Measurements from ENCODE around the gene CD302.

Gene CD302

DNA sequence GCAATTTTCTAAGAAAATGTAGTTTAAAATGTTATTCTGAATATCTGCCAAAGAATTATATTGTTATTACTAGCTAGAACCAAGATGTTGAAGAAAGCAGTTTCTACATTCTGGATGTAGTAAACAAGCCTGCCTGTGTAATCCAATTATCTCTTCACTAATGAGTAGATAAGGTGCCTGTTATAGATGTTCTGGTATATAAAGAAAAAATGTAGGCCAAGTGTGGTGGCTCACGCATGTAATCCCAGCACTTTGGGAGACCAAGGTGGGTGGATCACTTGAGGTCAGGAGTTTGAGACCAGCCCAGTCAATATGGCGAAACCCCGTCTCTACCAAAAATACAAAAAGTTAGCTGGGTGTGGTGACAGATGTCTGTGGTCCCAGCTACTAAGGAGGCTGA, 28.9 kb downstream of the CD302 start:
- peaks cover 60% of the 10 kb centered on the region for H3K36me3 Mint-ChIP-seq (ENCODE audit: low read depth)
- no peaks in the 10 kb centered on the region for H3K4me1 Mint-ChIP-seq
- H3K4me3 Mint-ChIP-seq = no peak overlapping the region
- H3K27ac Mint-ChIP-seq = no peak overlapping the region
- no peaks in the 10 kb centered on the region for H3K27me3 Mint-ChIP-seq (ENCODE audit: low read depth)
- TF ChIP-seq, protein P1, sequence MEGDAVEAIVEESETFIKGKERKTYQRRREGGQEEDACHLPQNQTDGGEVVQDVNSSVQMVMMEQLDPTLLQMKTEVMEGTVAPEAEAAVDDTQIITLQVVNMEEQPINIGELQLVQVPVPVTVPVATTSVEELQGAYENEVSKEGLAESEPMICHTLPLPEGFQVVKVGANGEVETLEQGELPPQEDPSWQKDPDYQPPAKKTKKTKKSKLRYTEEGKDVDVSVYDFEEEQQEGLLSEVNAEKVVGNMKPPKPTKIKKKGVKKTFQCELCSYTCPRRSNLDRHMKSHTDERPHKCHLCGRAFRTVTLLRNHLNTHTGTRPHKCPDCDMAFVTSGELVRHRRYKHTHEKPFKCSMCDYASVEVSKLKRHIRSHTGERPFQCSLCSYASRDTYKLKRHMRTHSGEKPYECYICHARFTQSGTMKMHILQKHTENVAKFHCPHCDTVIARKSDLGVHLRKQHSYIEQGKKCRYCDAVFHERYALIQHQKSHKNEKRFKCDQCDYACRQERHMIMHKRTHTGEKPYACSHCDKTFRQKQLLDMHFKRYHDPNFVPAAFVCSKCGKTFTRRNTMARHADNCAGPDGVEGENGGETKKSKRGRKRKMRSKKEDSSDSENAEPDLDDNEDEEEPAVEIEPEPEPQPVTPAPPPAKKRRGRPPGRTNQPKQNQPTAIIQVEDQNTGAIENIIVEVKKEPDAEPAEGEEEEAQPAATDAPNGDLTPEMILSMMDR (IDR thresholded peaks at IDR 0.05; ENCODE audit: unreplicated experiment in 3 of 3) = no peak
- H3K9me3 Mint-ChIP-seq = no peaks in the 10 kb centered on the region

DNA sequence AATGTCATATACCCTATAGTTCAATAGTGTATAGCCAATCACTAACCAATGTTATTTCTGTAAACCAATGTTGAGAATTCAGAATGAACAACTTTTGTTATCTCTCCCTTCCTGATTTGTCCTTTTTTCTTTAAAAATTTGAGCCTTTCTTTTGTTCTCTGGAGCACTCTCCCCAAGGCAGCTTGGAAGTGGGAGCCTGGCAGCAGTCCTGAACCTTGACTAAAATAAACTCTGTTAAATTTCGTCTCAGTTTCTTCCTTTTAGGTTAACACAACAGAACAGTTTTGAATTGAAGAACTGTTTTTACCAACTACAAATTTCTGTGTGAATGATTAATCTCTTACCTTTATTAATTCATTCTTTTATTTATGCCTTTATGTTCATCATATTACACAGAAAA, 35.9 kb downstream of the CD302 start:
- Mint-ChIP-seq H3K36me3 (ENCODE audit: low read depth) (peaks cover 76% of the 10 kb centered on the region), H3K27me3 (ENCODE audit: low read depth) (no peaks in the 10 kb centered on the region), H3K27ac (no peak overlapping the region), H3K4me1 (no peaks in the 10 kb centered on the region), H3K4me3 (no peak overlapping the region), H3K9me3 (no peaks in the 10 kb centered on the region)
- TF ChIP-seq, protein P1 (IDR thresholded peaks at IDR 0.05; ENCODE audit: unreplicated experiment in 3 of 3) = no peak

DNA sequence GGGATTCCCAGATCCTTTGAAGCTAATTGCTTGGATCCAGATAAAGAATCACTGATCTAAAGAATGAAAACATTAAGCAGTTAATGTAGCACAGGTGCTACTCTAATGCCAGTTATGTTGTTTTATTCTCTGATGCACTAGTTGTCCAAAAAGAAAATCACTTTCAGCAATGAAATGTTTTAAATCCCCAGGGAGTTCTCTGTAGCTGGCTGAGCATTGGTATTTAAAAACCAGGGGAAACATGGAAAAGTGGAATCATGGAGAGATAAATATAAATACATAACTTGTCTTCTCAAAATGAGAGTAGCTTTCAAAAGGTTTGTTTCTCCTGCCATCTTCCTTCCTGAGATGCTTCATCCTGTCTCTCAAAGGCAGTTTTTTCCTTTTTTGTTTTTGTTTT, 37.7 kb downstream of the CD302 start:
- no peak overlapping the region for H3K4me3 Mint-ChIP-seq
- no peak overlapping the region for H3K27ac Mint-ChIP-seq
- peaks cover 64% of the 10 kb centered on the region for H3K36me3 Mint-ChIP-seq (ENCODE audit: low read depth)
- no peaks in the 10 kb centered on the region for H3K27me3 Mint-ChIP-seq (ENCODE audit: low read depth)
- H3K9me3 Mint-ChIP-seq = no peaks in the 10 kb centered on the region
- H3K4me1 Mint-ChIP-seq = no peaks in the 10 kb centered on the region
- TF ChIP-seq, protein P1 (IDR thresholded peaks at IDR 0.05; ENCODE audit: unreplicated experiment in 3 of 3) = no peak

DNA sequence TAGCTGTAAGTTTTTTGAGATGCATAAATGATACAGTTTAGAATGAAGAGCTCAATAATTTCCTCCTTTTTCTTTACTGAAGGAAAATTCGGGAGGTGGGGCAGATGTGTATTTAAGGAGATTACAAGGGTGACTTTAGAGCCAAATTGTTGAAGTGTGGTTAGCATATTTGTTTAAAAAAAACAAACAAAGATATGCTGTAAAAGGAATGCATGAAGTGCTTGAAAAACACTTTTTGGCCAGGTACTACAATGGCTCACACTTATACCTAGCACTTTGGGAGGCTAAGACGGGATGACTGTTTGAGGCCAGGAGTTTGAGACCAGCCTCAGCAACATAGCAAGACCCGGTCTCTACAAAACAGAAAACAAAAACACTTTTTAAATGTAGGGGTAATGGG, 38.4 kb downstream of the CD302 start:
- no peaks in the 10 kb centered on the region for H3K9me3 Mint-ChIP-seq
- no peaks in the 10 kb centered on the region for H3K4me1 Mint-ChIP-seq
- no peaks in the 10 kb centered on the region for H3K27me3 Mint-ChIP-seq (ENCODE audit: low read depth)
- H3K36me3 Mint-ChIP-seq (ENCODE audit: low read depth) = peaks cover 60% of the 10 kb centered on the region
- H3K4me3 Mint-ChIP-seq = no peak overlapping the region
- TF ChIP-seq, protein P1 (IDR thresholded peaks at IDR 0.05; ENCODE audit: unreplicated experiment in 3 of 3) = no peak
- no peak overlapping the region for H3K27ac Mint-ChIP-seq

DNA sequence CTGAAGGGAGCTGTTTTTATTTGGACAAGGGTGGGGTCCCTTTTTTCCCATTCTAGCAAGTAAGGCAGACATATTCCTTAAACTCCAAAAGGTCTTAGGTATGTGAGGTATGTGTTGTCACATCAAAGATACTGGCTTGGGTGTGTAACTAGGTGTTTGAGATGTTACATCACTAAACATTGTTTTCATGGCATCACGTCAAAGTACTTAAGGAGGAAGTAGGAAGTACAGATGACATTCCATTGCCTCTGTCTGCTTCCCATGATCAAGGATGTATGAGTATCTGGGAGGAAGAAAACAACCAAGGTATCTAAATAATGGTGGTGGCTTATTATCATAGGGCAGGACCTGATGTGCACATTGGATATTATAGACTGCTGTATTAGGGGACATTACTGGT, 39.3 kb downstream of the CD302 start:
- Mint-ChIP-seq H3K36me3 (ENCODE audit: low read depth) (peaks cover 56% of the 10 kb centered on the region), H3K4me3 (no peak overlapping the region), H3K27ac (no peak overlapping the region), H3K27me3 (ENCODE audit: low read depth) (no peaks in the 10 kb centered on the region), H3K4me1 (no peaks in the 10 kb centered on the region), H3K9me3 (no peaks in the 10 kb centered on the region)
- TF ChIP-seq, protein P1 (IDR thresholded peaks at IDR 0.05; ENCODE audit: unreplicated experiment in 3 of 3) = no peak

DNA sequence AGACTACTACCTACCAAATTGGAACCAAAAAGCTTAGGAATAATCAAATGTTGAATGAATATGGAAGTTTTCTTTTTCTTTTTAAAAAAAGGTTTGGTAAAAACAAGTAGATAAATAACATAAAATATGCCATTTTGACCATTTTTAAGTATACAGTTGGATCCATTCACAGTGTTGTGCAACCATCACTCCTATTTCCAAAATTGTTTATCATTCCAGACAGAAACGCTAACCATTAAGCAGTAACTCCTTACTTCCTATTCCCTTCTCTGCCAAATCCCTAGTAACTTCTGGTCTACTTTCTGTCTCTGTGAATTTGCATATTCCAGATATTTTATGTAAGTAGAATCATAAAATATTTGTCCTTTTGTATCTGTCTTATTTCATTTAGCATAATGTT, 39.8 kb downstream of the CD302 start:
- no peak overlapping the region for H3K27ac Mint-ChIP-seq

More for the DNA sequence above, 39.8 kb downstream of the CD302 start:
- TF ChIP-seq, protein P1 (IDR thresholded peaks at IDR 0.05; ENCODE audit: unreplicated experiment in 3 of 3) = no peak
- Mint-ChIP-seq H3K36me3 (ENCODE audit: low read depth) (peaks cover 52% of the 10 kb centered on the region), H3K27me3 (ENCODE audit: low read depth) (no peaks in the 10 kb centered on the region), H3K4me1 (no peaks in the 10 kb centered on the region), H3K9me3 (no peaks in the 10 kb centered on the region), H3K4me3 (no peak overlapping the region)

Measured in nephron (organoid).